CD14-positive monocyte (primary cell): ENCODE data around the gene STRIP2. TPM values are rescaled to one million over a fixed set of nuclear protein-coding genes. Genes with fewer than 3 reads are reported as not detected.

Experiments
- DNase-seq, 3 donors: peaks; one replicate each; pipeline ENCODE4 v3.0.0-alpha.2; 2011 to 2022
- H2AFZ ChIP-seq: 2 replicates; pipeline ENCODE4 v1.6.0; 2012; ENCODE audit warnings: mild to moderate bottlenecking, low read depth, low read length, inconsistent platforms; ENCODE audit not compliant: insufficient read depth, poor library complexity, severe bottlenecking
- H3K27ac ChIP-seq, 2 donors: 1 replicate in 1 of 2; 2 replicates in 1 of 2; pipeline ENCODE4 v1.5.1; 2012 to 2013; ENCODE audit warnings: low read length in 2 of 2, control low read depth in 1 of 2, inconsistent platforms in 1 of 2, low read depth in 1 of 2, mild to moderate bottlenecking in 1 of 2
- H3K27me3 ChIP-seq, 2 donors: one replicate each; pipeline versions ENCODE4 v1.6.0 to v1.6.1; 2011 to 2013; ENCODE audit warnings: low read length in 2 of 2; ENCODE audit not compliant: control insufficient read depth in 2 of 2, insufficient read depth in 2 of 2
- H3K36me3 ChIP-seq, 2 donors: replicated peaks in 1 of 2; 1 replicate in 1 of 2; 2 replicates in 1 of 2; pipeline versions ENCODE4 v1.5.1 to v1.6.1; 2012 to 2013; ENCODE audit warnings: low read length in 2 of 2, control low read depth in 1 of 2, inconsistent platforms in 1 of 2, mild to moderate bottlenecking in 1 of 2; ENCODE audit not compliant: insufficient read depth in 2 of 2, control insufficient read depth in 1 of 2
- H3K4me1 ChIP-seq, 2 donors: 1 replicate in 1 of 2; 2 replicates in 1 of 2; pipeline versions ENCODE4 v1.5.1 to v1.6.1; 2012 to 2013; ENCODE audit warnings: low read length in 2 of 2, control low read depth in 1 of 2, inconsistent platforms in 1 of 2, mild to moderate bottlenecking in 1 of 2, moderate library complexity in 1 of 2; ENCODE audit not compliant: insufficient read depth in 2 of 2, control insufficient read depth in 1 of 2
- H3K4me2 ChIP-seq: replicated peaks from 2 replicates; pipeline ENCODE3; 2012; ENCODE audit warnings: low read length, moderate library complexity, mild to moderate bottlenecking; ENCODE audit not compliant: poor library complexity, severe bottlenecking; ENCODE audit errors: extremely low read depth
- H3K4me3 ChIP-seq, 3 experiments: fragments of 200-600 bp in 1 of 3; sonication (generic) in 1 of 3; replicated peaks in 1 of 3; 1 replicate in 2 of 3; 2 replicates in 1 of 3; pipeline ENCODE4 v1.5.1; 2011 to 2013; ENCODE audit warnings: low read length in 3 of 3, mild to moderate bottlenecking in 3 of 3, control low read depth in 2 of 3, low read depth in 2 of 3, inconsistent platforms in 1 of 3, moderate library complexity in 1 of 3
- H3K79me2 ChIP-seq: 2 replicates; pipeline ENCODE4 v1.6.0; 2012; ENCODE audit warnings: mild to moderate bottlenecking, control low read depth, inconsistent platforms, low read length, moderate library complexity; ENCODE audit not compliant: insufficient read depth
- H3K9ac ChIP-seq: 2 replicates; pipeline ENCODE4 v1.6.0; 2017; ENCODE audit warnings: low read length, mild to moderate bottlenecking; ENCODE audit not compliant: insufficient read depth, poor library complexity, severe bottlenecking
- H3K9me3 ChIP-seq, 2 donors: replicated peaks in 1 of 2; 1 replicate in 1 of 2; 2 replicates in 1 of 2; pipeline versions ENCODE4 v1.5.1 to v1.6.1; 2012 to 2013; ENCODE audit warnings: low read length in 2 of 2, control low read depth in 1 of 2; ENCODE audit not compliant: control insufficient read depth in 1 of 2, insufficient read depth in 1 of 2
- H4K20me1 ChIP-seq: 2 replicates; pipeline ENCODE4 v1.6.0; 2012; ENCODE audit warnings: mild to moderate bottlenecking, low read length, control low read depth, moderate library complexity; ENCODE audit not compliant: insufficient read depth
- H3K27ac Mint-ChIP-seq, 7 donors: one replicate each; pipeline ENCODE4 v1.8.0; 2020; ENCODE audit warnings: mild to moderate bottlenecking in 7 of 7, mixed read lengths in 7 of 7, moderate library complexity in 6 of 7, inconsistent platforms in 2 of 7
- H3K27me3 Mint-ChIP-seq, 3 donors: one replicate each; pipeline ENCODE4 v1.8.0; 2021 to 2022; ENCODE audit warnings: low read depth in 3 of 3, mild to moderate bottlenecking in 3 of 3, mixed read lengths in 3 of 3, moderate library complexity in 3 of 3, inconsistent platforms in 1 of 3
- H3K36me3 Mint-ChIP-seq, 2 donors: one replicate each; pipeline ENCODE4 v1.8.0; 2020; ENCODE audit warnings: mixed read lengths in 2 of 2, inconsistent platforms in 1 of 2, mild to moderate bottlenecking in 1 of 2
- H3K4me1 Mint-ChIP-seq: one replicate; pipeline ENCODE4 v1.8.0; 2020; ENCODE audit warnings: mild to moderate bottlenecking, mixed read lengths
- H3K4me3 Mint-ChIP-seq, 2 donors: one replicate each; pipeline ENCODE4 v1.8.0; 2020; ENCODE audit warnings: mild to moderate bottlenecking in 2 of 2, mixed read lengths in 2 of 2, moderate library complexity in 1 of 2
- H3K9me3 Mint-ChIP-seq, 7 donors: one replicate each; pipeline ENCODE4 v1.8.0; 2020 to 2022; ENCODE audit warnings: mixed read lengths in 7 of 7, mild to moderate bottlenecking in 6 of 7, moderate library complexity in 6 of 7, inconsistent platforms in 2 of 7
- WGBS: methylation state at CpG from one replicate; pipeline ENCODE4 v1.1.5; 2013; ENCODE audit warnings: missing lambda C conversion rate; ENCODE audit not compliant: insufficient coverage; 5-methylcytosine and 5-hydroxymethylcytosine counted together
- intact Hi-C, 2 donors: fragments of 100-400 bp; cut with micrococcal nuclease; formaldehyde crosslinking; loops; one replicate each; pipeline versions ENCODE4 v1.15.0 to v1.15.1; 2023
- polyA plus RNA-seq, 3 donors: library from polyadenylated mRNA; depleted of rRNA in 1 of 3; unstranded in 2 of 3; stranded (reverse) in 1 of 3; fragments of 300-500 nt in 2 of 3; fragments of >200 nt in 1 of 3; fragmentation: Illumina TruSeq in 2 of 3; gene quantifications; 1 replicate in 2 of 3; 2 replicates in 1 of 3; pipeline ENCODE4 v1.2.3, GENCODE V29; 2012 to 2021
- TF ChIP-seq, protein P1 (sequence below): fragments of 200-600 bp; IDR thresholded peaks from one replicate; pipeline ENCODE4 v1.8.0; 2022; ENCODE audit warnings: antibody characterized with exemption, mild to moderate bottlenecking

STRIP2 gene
- polyA plus RNA-seq, 3 donors: 0.11 to 0.12 TPM; not detected in 1

DNA sequence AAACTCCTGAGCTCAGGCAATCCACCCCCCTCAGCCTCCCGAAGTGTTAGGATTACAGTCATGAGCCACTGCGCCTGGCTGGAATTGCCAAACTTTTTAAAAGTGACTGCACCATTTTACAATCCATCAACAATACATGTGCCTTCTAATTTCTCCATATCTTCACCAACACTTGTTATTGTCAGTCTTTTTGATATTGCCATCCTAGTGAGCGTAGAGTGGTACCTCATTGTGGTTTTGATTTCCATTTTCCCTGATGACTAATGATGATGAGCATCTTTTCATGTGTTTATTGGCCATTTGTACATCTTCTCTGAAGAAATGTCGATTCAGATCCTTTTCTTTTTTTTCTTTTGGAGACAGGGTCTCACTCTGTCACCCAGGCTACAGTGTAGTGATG, 21.7 kb upstream of the STRIP2 start:
- no peaks in the 10 kb centered on the region for H3K27me3 ChIP-seq
- H3K9me3 ChIP-seq: peaks cover 0 to 5% of the 10 kb centered on the region in 2 donors
- no peak for DNase-seq
- no peaks in the 10 kb centered on the region for H3K4me1 ChIP-seq
- WGBS: 100% methylated on average over 2 of the region's 4 CpGs
- intact Hi-C loops: no loop called here
- Mint-ChIP-seq H3K4me3 (no peak overlapping the region), H3K36me3 (peaks cover 57 to 79% of the 10 kb centered on the region in 2 donors), H3K27ac (no peak overlapping the region), H3K27me3 (peaks cover 0 to 1% (median 0%) of the 10 kb centered on the region in 3 donors), H3K9me3 (peaks cover 3 to 13% (median 7%) of the 10 kb centered on the region in 7 donors), H3K4me1 (no peaks in the 10 kb centered on the region)
- H3K9ac ChIP-seq: no peak overlapping the region
- TF ChIP-seq, protein P1, sequence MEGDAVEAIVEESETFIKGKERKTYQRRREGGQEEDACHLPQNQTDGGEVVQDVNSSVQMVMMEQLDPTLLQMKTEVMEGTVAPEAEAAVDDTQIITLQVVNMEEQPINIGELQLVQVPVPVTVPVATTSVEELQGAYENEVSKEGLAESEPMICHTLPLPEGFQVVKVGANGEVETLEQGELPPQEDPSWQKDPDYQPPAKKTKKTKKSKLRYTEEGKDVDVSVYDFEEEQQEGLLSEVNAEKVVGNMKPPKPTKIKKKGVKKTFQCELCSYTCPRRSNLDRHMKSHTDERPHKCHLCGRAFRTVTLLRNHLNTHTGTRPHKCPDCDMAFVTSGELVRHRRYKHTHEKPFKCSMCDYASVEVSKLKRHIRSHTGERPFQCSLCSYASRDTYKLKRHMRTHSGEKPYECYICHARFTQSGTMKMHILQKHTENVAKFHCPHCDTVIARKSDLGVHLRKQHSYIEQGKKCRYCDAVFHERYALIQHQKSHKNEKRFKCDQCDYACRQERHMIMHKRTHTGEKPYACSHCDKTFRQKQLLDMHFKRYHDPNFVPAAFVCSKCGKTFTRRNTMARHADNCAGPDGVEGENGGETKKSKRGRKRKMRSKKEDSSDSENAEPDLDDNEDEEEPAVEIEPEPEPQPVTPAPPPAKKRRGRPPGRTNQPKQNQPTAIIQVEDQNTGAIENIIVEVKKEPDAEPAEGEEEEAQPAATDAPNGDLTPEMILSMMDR: no peak
- no peak overlapping the region for H2AFZ ChIP-seq
- no peak overlapping the region for H3K4me2 ChIP-seq
- no peak overlapping the region for H3K27ac ChIP-seq
- peaks cover 30 to 67% of the 10 kb centered on the region in 2 donors for H3K36me3 ChIP-seq
- H3K79me2 ChIP-seq: no peaks in the 10 kb centered on the region
- H3K4me3 ChIP-seq: no peak overlapping the region
- no peaks in the 10 kb centered on the region for H4K20me1 ChIP-seq

DNA sequence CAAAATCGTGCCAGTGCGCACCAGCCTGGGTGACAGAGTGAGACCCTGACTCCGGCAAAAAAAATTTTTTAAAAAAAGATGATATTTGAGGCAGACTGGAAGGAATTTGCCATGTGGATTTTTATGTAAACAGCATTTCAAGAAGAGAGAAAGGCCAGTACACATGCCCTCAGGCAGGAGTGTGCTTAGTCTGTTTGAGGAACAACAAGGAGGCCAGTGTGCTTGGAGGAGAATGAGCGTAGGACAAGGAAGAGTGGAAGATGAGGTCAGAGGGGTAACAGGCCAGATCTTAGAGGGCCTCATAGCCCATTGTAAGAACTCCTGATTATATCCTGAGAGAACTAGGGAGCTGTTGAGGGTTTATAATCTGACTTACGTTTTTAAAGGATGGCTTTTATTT, 17.2 kb upstream of the STRIP2 start:
- no peak for DNase-seq
- Mint-ChIP-seq H3K36me3 (peaks cover 30 to 51% of the 10 kb centered on the region in 2 donors), H3K9me3 (peaks cover 3 to 9% (median 6%) of the 10 kb centered on the region in 7 donors), H3K4me1 (no peaks in the 10 kb centered on the region), H3K27me3 (peaks cover 0 to 1% (median 0%) of the 10 kb centered on the region in 3 donors), H3K4me3 (no peak overlapping the region), H3K27ac (no peak overlapping the region)
- Histone ChIP-seq H3K9me3 (peaks cover 0 to 3% of the 10 kb centered on the region in 2 donors), H3K27ac (no peak overlapping the region), H4K20me1 (no peaks in the 10 kb centered on the region), H3K4me3 (no peak overlapping the region), H3K9ac (no peak overlapping the region), H3K79me2 (no peaks in the 10 kb centered on the region), H3K4me2 (no peak overlapping the region), H2AFZ (no peak overlapping the region), H3K4me1 (no peaks in the 10 kb centered on the region), H3K36me3 (peaks cover 19 to 41% of the 10 kb centered on the region in 2 donors), H3K27me3 (no peaks in the 10 kb centered on the region)
- intact Hi-C loops: no loop called here
- WGBS: 97% methylated on average over 4 of the region's 5 CpGs
- TF ChIP-seq, protein P1: no peak
